HUES6 (cell line): ENCODE results near the gene ITPKB.

Experiments used
- H3K27ac ChIP-seq: 2 replicates; pipeline ENCODE4 v1.7.0; 2013; ENCODE audit warnings: low read depth, mild to moderate bottlenecking, low read length, inconsistent platforms
- H3K27me3 ChIP-seq: 2 replicates; pipeline ENCODE4 v1.6.1; 2013; ENCODE audit warnings: low read length; ENCODE audit not compliant: control insufficient read depth, insufficient read depth
- H3K36me3 ChIP-seq: 2 replicates; pipeline ENCODE4 v1.6.1; 2013; ENCODE audit warnings: low read length; ENCODE audit not compliant: control insufficient read depth, insufficient read depth
- H3K4me1 ChIP-seq: 2 replicates; pipeline ENCODE4 v1.6.1; 2013; ENCODE audit warnings: low read length; ENCODE audit not compliant: control insufficient read depth, insufficient read depth
- H3K4me3 ChIP-seq: 2 replicates; pipeline ENCODE4 v1.5.1; 2013; ENCODE audit warnings: low read depth, low read length
- H3K9ac ChIP-seq: one replicate; pipeline ENCODE4 v1.6.1; 2013; ENCODE audit warnings: mild to moderate bottlenecking, low read length
- H3K9me3 ChIP-seq: 2 replicates; pipeline ENCODE4 v1.6.1; 2013; ENCODE audit warnings: low read depth, low read length; ENCODE audit not compliant: control insufficient read depth, insufficient read depth

ITPKB gene

DNA sequence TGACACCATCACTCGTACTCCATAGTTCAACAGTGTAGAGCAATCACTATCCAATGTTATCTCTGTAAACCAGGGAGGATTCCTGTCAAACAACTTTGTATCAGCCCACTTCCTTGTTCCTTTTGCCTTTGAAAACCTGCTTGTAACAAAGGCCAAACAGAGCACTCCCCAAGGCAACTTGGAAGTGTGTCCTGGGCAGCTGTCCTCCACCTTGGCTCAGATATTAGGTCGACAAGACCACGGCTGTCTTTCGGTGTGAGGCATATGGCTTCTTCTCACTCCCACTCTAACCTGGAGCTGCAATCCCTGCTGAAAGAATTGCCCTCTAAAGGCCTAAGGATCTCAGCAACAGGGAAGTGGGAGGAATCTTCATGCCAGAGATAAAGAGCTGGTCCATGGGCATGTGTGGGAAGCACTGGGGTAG is 66.7 kb downstream of the ITPKB start:
- no peaks in the 10 kb centered on the region for H3K36me3 ChIP-seq
- H3K27me3 ChIP-seq = peaks cover 6% of the 10 kb centered on the region
- H3K4me3 ChIP-seq = no peak overlapping the region
- no peak overlapping the region for H3K27ac ChIP-seq
- H3K9ac ChIP-seq = no peak overlapping the region
- H3K9me3 ChIP-seq = no peaks in the 10 kb centered on the region
- H3K4me1 ChIP-seq = peaks cover 26% of the 10 kb centered on the region

- Histone ChIP-seq H3K4me3 (no peak overlapping the region), H3K27ac (no peak overlapping the region), H3K9ac (no peak overlapping the region), H3K36me3 (no peaks in the 10 kb centered on the region), H3K4me1 (peaks cover 19% of the 10 kb centered on the region), H3K9me3 (no peaks in the 10 kb centered on the region), H3K27me3 (no peaks in the 10 kb centered on the region)
Measured at GRCh38 chr1:226671277-226671676, 67.8 kb downstream of the ITPKB start.

DNA sequence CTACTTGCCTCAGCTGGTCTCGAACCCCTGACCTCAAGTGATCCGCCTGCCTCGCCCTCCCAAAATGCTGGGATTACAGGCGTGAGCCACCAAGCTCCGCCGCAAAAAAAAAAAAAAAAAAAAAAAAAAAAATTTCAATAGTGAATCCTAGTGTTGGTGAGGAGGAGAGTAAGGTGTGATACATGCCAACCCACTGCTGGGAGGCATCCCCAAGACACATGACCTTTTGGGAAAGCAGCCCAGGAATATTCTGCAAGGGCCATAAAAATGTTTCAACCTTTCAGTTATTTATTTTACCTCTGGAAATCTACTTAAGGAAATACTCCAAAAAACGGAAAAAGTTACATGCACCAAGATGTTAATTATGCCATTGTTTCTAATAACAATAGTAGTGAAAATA is 69.0 kb downstream of the ITPKB start:
- Histone ChIP-seq H3K9ac (no peak overlapping the region), H3K4me1 (peaks cover 17% of the 10 kb centered on the region), H3K9me3 (no peaks in the 10 kb centered on the region), H3K27me3 (no peaks in the 10 kb centered on the region), H3K27ac (no peak overlapping the region), H3K36me3 (no peaks in the 10 kb centered on the region), H3K4me3 (no peak overlapping the region)

GRCh38 chr1:226668173-226668560 is 70.9 kb downstream of the ITPKB start:
- Histone ChIP-seq H3K9ac (no peak overlapping the region), H3K27me3 (no peaks in the 10 kb centered on the region), H3K36me3 (no peaks in the 10 kb centered on the region), H3K27ac (no peak overlapping the region), H3K9me3 (no peaks in the 10 kb centered on the region), H3K4me1 (peaks cover 30% of the 10 kb centered on the region), H3K4me3 (no peak overlapping the region)

GRCh38 chr1:226666692-226667091 is 72.4 kb downstream of the ITPKB start:
- H3K36me3 ChIP-seq = no peaks in the 10 kb centered on the region
- H3K27me3 ChIP-seq = no peaks in the 10 kb centered on the region
- H3K4me1 ChIP-seq = peaks cover 43% of the 10 kb centered on the region
- no peak overlapping the region for H3K4me3 ChIP-seq
- no peaks in the 10 kb centered on the region for H3K9me3 ChIP-seq
- no peak overlapping the region for H3K9ac ChIP-seq
- no peak overlapping the region for H3K27ac ChIP-seq

- no peak overlapping the region for H3K27ac ChIP-seq
- no peak overlapping the region for H3K9ac ChIP-seq
- no peak overlapping the region for H3K4me3 ChIP-seq
- no peaks in the 10 kb centered on the region for H3K36me3 ChIP-seq
- H3K9me3 ChIP-seq = no peaks in the 10 kb centered on the region
- no peaks in the 10 kb centered on the region for H3K27me3 ChIP-seq
- peaks cover 49% of the 10 kb centered on the region for H3K4me1 ChIP-seq
Measured at GRCh38 chr1:226666164-226666506, 72.9 kb downstream of the ITPKB start.

DNA sequence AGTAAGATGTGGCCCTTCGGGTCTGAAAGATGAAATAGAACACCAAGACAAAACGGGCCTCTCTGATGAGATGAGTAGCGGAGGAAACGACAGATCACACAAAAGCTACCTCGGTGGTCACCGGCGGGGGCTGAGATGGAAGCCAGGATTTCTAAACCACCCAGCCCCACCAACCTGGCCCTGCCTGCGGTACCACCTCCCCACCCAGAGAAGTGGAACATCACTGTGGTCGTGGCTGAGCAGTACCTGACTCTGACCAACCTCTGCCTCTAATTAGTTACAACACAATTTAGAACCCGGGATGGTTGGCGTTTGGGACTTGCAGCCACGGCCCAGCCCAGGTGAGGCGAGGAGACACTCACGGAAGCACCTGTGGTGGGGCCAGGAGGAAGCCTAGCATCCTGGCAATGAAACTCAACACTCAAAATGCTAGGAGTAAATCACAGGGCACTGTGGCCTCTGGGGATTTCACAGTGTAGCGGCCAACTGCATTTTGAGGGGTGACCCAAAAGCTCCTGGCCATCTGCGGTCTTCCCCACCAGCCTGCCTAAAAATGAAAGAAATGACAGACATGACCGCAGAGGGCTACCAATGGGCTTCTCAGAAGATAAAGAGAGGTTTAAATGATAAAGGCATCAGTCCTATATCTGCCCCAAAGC is 73.4 kb downstream of the ITPKB start:
- no peaks in the 10 kb centered on the region for H3K36me3 ChIP-seq
- no peaks in the 10 kb centered on the region for H3K27me3 ChIP-seq
- H3K4me3 ChIP-seq = no peak overlapping the region
- H3K4me1 ChIP-seq = peaks cover 52% of the 10 kb centered on the region
- no peaks in the 10 kb centered on the region for H3K9me3 ChIP-seq
- H3K9ac ChIP-seq = no peak overlapping the region
- no peak overlapping the region for H3K27ac ChIP-seq

GRCh38 chr1:226664413-226665101 is 74.5 kb downstream of the ITPKB start:
- no peak overlapping the region for H3K27ac ChIP-seq
- H3K36me3 ChIP-seq = no peaks in the 10 kb centered on the region
- H3K4me3 ChIP-seq = no peak overlapping the region
- H3K4me1 ChIP-seq = peaks cover 59% of the 10 kb centered on the region
- H3K9me3 ChIP-seq = no peaks in the 10 kb centered on the region
- no peak overlapping the region for H3K9ac ChIP-seq
- no peaks in the 10 kb centered on the region for H3K27me3 ChIP-seq

- Histone ChIP-seq H3K27me3 (no peaks in the 10 kb centered on the region), H3K9ac (no peak overlapping the region), H3K4me3 (no peak overlapping the region), H3K27ac (no peak overlapping the region), H3K4me1 (peaks cover 64% of the 10 kb centered on the region), H3K9me3 (no peaks in the 10 kb centered on the region), H3K36me3 (no peaks in the 10 kb centered on the region)
Measured at GRCh38 chr1:226663327-226663704, 75.8 kb downstream of the ITPKB start.

GRCh38 chr1:226662642-226663326 is 76.3 kb downstream of the ITPKB start:
- Histone ChIP-seq H3K27ac (no peak overlapping the region), H3K9me3 (no peaks in the 10 kb centered on the region), H3K4me3 (no peak overlapping the region), H3K4me1 (peaks cover 64% of the 10 kb centered on the region), H3K36me3 (no peaks in the 10 kb centered on the region), H3K27me3 (no peaks in the 10 kb centered on the region), H3K9ac (no peak overlapping the region)

- Histone ChIP-seq H3K36me3 (no peaks in the 10 kb centered on the region), H3K4me1 (peaks cover 65% of the 10 kb centered on the region), H3K9me3 (no peaks in the 10 kb centered on the region), H3K9ac (no peak overlapping the region), H3K27me3 (no peaks in the 10 kb centered on the region), H3K27ac (no peak overlapping the region), H3K4me3 (no peak overlapping the region)
Measured at GRCh38 chr1:226661965-226662364, 77.1 kb downstream of the ITPKB start.
